ENCODE measurements around the gene HORMAD1.
A peak's percentile ranks its signal among the peaks of the same experiment; 100 is the strongest.
"Not testable (repeated sequence)": the region's sequence is repeated elsewhere in the genome, so short reads cannot be mapped to it uniquely, and the experiment has no call there.

The HORMAD1 gene, protein sequence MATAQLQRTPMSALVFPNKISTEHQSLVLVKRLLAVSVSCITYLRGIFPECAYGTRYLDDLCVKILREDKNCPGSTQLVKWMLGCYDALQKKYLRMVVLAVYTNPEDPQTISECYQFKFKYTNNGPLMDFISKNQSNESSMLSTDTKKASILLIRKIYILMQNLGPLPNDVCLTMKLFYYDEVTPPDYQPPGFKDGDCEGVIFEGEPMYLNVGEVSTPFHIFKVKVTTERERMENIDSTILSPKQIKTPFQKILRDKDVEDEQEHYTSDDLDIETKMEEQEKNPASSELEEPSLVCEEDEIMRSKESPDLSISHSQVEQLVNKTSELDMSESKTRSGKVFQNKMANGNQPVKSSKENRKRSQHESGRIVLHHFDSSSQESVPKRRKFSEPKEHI

GRCh38 chr1:150720703-150721102 lies at the start of gene HORMAD1:
HORMAD1 (minus strand) TSS chr1:150720895; CDS start chr1:150719505, 1,390 bp downstream.
- no peak for DNase-seq

DNA sequence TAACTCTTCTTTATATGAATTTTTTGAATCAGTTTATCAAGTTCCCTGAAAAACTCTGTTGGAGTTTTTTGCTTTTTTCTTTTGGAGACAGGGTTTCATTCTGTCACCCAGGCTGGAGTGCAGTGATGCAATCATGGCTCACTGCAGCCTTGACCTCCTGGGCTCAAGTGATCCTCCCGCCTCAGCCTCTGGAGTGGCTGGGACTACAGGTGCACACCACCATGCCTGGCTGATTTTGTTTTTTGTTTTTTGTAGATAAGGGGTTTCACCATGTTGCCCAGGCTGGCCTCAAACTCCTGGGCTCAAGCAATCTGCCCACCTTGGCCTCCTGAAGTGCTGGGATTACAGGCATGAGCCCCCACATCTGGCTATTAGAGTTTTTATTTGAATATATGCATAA lies 47.0 kb upstream of the HORMAD1 start:
- not testable (repeated sequence) for DNase-seq

GRCh38 chr1:150765977-150766301 lies 45.2 kb upstream of the HORMAD1 start:
- DNase-seq, result peak; percentile 8

GRCh38 chr1:150765296-150765976 lies 44.7 kb upstream of the HORMAD1 start, which contains the start of gene CTSS:
CTSS (minus strand) TSS chr1:150765778; CDS start chr1:150764763, 1,015 bp downstream.
- no peak for DNase-seq

DNA sequence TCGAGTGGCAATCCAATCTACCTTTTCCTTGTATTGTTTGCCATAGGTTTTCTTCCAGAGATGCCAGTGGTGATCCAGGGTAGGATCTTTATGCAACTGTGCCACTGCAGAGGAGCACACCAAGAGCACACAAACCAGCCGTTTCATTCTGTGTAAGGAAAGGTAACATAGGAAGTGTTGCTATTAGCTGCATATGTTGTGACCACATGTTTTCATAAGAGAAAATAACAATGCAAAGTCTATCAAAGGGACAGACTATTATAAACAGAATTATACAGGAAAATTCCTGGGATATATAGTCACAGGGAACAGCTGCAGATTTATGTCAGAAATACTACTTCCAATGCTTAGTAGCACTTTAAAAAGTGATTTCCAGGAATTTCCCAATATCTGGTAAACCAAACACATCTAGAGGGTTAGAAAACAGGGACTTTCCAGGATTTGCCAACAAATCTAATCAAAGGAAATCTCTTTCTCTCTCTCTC lies 44.0 kb upstream of the HORMAD1 start:
- no peak for DNase-seq

DNA sequence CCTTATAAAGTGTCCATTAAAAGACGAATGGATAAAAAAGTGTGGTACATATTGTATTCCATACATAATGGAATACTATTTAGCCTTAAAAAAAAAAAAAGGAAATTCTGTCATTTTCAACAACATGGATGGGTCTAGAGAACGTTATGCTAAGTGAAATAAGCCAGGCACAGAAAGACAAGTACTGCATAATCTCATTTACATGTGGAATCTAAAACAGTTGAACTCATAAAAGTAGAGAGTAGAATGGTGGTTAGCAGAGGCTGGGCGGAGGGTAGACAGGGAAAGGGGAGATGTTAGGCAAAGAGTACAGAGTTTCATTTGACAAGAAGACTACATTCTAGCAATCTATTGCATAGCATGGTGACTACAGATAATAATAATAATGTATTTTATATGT lies 42.3 kb upstream of the HORMAD1 start:
- DNase-seq, result no peak

DNA sequence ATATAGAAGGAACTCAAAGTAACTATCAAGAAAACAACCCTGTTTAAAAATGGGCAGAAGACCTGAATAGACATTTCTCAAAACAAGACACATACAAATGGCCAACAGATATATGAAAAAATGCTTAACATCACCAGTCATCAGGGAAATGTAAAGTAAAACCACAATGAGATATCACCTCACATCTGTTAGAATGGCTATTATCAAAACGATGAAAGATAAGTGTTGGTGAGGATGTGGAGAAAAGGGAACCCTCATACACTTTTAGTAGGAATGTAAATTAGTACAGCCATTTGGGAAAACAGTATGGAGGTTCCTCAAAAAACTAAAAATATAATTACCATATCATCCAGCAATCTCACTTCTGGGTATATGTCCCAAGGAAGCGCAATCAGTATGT lies 41.9 kb upstream of the HORMAD1 start:
- no peak for DNase-seq

DNA sequence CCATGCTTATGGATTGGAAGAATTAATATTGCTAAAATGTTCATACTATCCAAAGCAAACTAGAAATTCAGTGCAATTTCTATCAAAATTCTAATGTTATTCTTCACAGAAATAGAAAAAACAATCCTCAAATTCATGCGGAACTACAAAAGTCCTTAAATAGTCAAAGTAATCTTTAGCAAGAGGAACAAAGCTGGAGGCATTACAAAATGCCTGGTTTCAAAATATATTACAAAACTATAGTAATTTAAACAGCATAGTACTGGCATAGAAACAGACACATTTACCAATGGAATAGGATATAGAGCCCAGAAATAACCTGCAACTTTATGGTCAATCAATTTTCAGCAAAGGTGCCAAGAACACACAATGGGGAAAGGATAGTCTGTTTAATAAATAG lies 41.1 kb upstream of the HORMAD1 start:
- DNase-seq, result no peak

GRCh38 chr1:150760013-150760412 lies 39.3 kb upstream of the HORMAD1 start:
- DNase-seq, result no peak

DNA sequence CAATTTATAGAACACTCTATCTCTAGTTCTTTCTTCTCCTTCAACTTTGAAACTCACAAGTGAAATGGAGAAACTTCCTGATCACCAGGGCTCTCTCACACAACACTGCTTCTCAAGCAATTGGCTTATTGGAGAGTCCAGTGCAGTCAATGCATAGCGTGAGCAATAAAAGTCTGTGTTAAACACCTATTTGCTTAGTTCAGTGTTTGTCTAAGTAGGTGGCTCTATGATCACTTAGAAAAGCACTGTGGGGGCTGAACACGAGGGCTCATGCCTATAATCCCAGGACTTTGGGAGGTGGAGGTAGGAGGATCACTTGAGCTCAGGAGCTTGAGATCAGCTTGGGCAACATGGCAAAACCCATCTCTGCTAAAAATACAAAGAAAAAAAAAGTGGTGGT lies 32.7 kb upstream of the HORMAD1 start:
- DNase-seq, result no peak

DNA sequence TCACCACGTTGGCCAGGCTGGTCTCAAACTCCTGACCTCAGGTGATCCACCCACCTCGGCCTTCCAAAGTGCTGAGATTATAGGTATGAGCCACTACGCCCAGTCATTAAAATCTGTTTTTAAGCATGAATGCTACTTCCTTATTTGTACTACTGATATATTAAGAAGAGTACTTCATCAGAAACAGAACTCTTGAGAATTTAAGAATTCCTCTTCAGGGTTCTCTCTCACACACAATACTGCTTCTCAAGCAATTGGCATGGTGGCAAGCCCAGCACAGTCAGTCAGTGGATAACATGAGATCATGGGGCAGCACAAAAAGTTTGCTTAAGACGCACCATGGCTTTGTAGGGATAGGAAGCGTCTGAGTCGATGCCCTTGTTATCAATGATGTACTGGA lies 30.7 kb upstream of the HORMAD1 start:
- DNase-seq, result no peak

- no peak for DNase-seq
These were observed 29.1 kb upstream of the HORMAD1 start for GRCh38 chr1:150749720-150750311.

- no peak for DNase-seq
These were observed 28.4 kb upstream of the HORMAD1 start for GRCh38 chr1:150748878-150749719.

- no peak for DNase-seq
These were observed 9.5 kb upstream of the HORMAD1 start for GRCh38 chr1:150730130-150730721.

- DNase-seq, result no peak
These were observed 3.6 kb upstream of the HORMAD1 start for GRCh38 chr1:150724336-150724735.

- no peak for DNase-seq
These were observed 597 bp downstream of the HORMAD1 start for GRCh38 chr1:150720098-150720497.

- no peak for DNase-seq
These were observed 2.3 kb downstream of the HORMAD1 start for GRCh38 chr1:150718225-150718891.

GRCh38 chr1:150709031-150709430 lies 11.7 kb downstream of the HORMAD1 start:
- not testable (repeated sequence) for DNase-seq

- DNase-seq, result peak; percentile 44
These were observed 12.1 kb downstream of the HORMAD1 start for GRCh38 chr1:150708595-150708994.

GRCh38 chr1:150706091-150706490 lies 14.6 kb downstream of the HORMAD1 start:
- DNase-seq, result no peak

GRCh38 chr1:150703427-150703826 lies 17.3 kb downstream of the HORMAD1 start:
- no peak for DNase-seq

All from activated CD4-positive, alpha-beta T cell treated with anti-CD3 and anti-CD28 coated beads for 48 hours (primary cell).